Cardiac muscle cell (in vitro differentiated cells and primary cell): ENCODE results near the gene PDK2. TPM values are rescaled to one million over a fixed set of nuclear protein-coding genes. Genes with fewer than 3 reads are reported as not detected.

Experiments
- DNase-seq, 2 donors: peaks; one replicate each; pipeline versions ENCODE4 v3.0.0 to v3.0.0-alpha.2; 2010 to 2017; ENCODE audit warnings: low read depth in 1 of 2, low spot score in 1 of 2
- H3K27ac ChIP-seq: fragments of 200-600 bp; sonication (generic); 2 replicates; pipeline ENCODE4 v1.5.1; 2016
- H3K27me3 ChIP-seq: fragments of 200-600 bp; sonication (generic); 2 replicates; pipeline ENCODE4 v1.6.0; 2016; ENCODE audit warnings: control low read depth
- H3K36me3 ChIP-seq: fragments of 200-600 bp; sonication (generic); 2 replicates; pipeline ENCODE4 v1.5.1; 2016; ENCODE audit warnings: control low read depth
- H3K4me1 ChIP-seq: fragments of 200-600 bp; sonication (generic); 2 replicates; pipeline ENCODE4 v1.8.1; 2017; ENCODE audit warnings: low read depth, mild to moderate bottlenecking, mixed run types
- H3K4me3 ChIP-seq: fragments of 200-600 bp; sonication (generic); 2 replicates; pipeline ENCODE4 v1.5.1; 2016; ENCODE audit warnings: mild to moderate bottlenecking
- H3K9me3 ChIP-seq: fragments of 200-600 bp; sonication (generic); 2 replicates; pipeline ENCODE4 v1.5.1; 2017; ENCODE audit warnings: low read depth, mild to moderate bottlenecking, control low read depth
- polyA plus RNA-seq: library from polyadenylated mRNA; unstranded; fragments of >200 nt; fragmentation: Nextera tagmentation; extraction: Ambion mirVana; gene quantifications from 2 replicates; pipeline ENCODE4 v1.2.1, GENCODE V29; 2016
- total RNA-seq: library from RNA; depleted of rRNA; stranded (reverse); fragments of >200 nt; gene quantifications from 2 replicates; pipeline ENCODE4 v1.2.3, GENCODE V29; 2016
- TF ChIP-seq, protein P1 (sequence below): IDR thresholded peaks from 2 replicates; pipeline ENCODE4 v1.5.1; 2012; ENCODE audit warnings: low read depth, mild to moderate bottlenecking, low read length

Gene PDK2
- total and polyA plus RNA-seq, 2 experiments from 2014 or later = 88.5 to 146 TPM

DNA sequence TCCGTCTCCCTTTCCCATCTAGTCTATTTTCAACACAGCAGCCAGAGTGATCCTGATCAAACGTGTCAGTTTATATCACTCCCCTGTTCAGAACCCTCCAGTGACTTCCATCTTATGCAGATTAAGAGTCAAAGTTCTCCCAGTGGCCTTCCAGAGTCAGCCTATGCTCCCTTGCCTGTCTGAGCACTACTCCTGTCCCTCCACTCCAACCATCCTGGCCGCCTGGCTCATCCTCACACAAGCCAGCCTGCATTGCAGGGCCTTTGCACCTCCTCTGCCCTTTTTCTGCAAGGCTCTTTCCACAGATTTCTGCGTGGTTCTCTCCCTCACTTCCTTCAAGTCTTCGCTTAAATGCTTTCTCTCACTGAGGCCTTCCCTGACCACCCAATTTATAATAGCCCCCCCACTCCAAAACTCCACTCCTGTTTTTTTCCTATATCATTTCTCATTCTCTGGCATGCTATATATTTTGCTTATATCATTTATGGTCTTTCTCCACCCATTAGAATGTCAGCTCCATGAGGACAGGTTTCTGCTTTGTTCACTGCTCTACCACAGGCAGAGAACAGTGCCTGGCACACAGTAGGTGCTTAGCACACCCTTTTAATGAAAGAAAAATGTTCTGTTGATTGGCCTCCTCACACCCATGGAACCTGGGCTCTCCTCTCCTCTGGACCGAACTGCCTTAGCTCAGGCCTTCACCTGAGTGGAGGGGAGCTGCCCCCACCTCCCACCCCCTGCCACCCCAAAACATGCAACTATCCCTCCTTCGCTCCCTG, 25.5 kb downstream of the PDK2 start:
- no peak for DNase-seq
- H3K4me1 ChIP-seq = no peaks in the 10 kb centered on the region
- H3K36me3 ChIP-seq = no peaks in the 10 kb centered on the region
- H3K27ac ChIP-seq = no peak overlapping the region
- TF ChIP-seq, protein P1, sequence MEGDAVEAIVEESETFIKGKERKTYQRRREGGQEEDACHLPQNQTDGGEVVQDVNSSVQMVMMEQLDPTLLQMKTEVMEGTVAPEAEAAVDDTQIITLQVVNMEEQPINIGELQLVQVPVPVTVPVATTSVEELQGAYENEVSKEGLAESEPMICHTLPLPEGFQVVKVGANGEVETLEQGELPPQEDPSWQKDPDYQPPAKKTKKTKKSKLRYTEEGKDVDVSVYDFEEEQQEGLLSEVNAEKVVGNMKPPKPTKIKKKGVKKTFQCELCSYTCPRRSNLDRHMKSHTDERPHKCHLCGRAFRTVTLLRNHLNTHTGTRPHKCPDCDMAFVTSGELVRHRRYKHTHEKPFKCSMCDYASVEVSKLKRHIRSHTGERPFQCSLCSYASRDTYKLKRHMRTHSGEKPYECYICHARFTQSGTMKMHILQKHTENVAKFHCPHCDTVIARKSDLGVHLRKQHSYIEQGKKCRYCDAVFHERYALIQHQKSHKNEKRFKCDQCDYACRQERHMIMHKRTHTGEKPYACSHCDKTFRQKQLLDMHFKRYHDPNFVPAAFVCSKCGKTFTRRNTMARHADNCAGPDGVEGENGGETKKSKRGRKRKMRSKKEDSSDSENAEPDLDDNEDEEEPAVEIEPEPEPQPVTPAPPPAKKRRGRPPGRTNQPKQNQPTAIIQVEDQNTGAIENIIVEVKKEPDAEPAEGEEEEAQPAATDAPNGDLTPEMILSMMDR = no peak
- H3K27me3 ChIP-seq = no peaks in the 10 kb centered on the region
- H3K9me3 ChIP-seq = no peaks in the 10 kb centered on the region
- no peak overlapping the region for H3K4me3 ChIP-seq

DNA sequence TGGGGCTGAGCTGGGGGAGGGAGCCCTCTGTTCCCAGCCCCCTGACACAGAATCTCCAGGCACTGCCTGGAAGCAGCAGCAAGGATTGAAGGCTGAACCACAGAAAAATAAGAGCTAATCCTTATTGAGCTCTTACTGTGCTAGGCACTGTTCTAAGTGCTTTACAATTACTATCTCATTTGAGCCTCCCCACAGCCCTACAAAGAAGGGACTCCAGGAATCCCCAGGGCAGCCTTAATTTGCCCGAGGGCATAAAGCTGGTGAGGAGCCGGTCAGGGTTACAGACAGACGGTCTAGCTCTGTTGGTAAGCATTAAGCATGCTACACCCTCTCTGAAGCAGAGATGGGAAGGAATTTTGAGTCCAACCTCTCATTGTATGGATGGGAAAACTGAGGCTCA, 27.8 kb downstream of the PDK2 start:
- no peaks in the 10 kb centered on the region for H3K36me3 ChIP-seq
- H3K27ac ChIP-seq = no peak overlapping the region
- DNase-seq = no peak
- H3K4me1 ChIP-seq = no peaks in the 10 kb centered on the region
- H3K9me3 ChIP-seq = no peaks in the 10 kb centered on the region
- H3K4me3 ChIP-seq = no peak overlapping the region
- TF ChIP-seq, protein P1 = no peak
- no peaks in the 10 kb centered on the region for H3K27me3 ChIP-seq

DNA sequence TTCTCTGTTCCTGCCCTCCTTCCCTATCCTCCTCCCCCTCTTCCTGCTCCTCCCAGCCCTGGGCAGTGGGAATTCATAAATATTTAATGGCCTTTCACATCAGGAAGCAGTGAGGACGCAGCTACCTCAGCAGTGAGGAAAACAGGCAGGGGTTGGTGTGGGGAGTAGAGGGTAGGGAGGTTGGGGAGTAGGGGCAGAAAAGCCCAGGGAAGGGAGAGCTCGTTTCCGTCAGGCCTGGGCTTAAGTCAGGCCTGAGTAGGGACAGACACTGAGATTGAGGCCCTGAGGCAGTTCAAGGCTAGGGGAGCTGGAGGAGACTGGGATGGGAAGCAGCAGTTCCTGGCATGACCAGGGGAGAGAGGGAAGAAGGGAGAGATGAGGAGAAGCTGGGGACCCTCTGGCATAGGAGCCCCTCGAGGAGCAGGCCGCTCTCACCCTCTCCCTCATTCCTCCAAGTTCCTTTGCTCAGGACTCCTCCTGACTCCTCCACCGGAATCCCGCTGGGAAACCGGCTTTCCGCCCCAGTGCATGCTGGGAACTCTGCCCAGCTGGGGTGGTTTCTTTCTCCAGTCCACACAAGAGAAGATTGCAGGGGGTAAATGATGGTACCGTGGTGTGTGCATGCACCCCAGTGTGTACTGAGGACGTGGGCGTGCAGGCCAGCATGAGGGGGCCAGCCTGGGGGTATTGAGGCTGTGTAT, 28.6 kb downstream of the PDK2 start:
- no peak for DNase-seq
- Histone ChIP-seq H3K4me1 (no peaks in the 10 kb centered on the region), H3K27ac (peak overlapping the region; percentile 26), H3K9me3 (no peaks in the 10 kb centered on the region), H3K4me3 (no peak overlapping the region), H3K27me3 (peaks cover 4% of the 10 kb centered on the region), H3K36me3 (no peaks in the 10 kb centered on the region)
- TF ChIP-seq, protein P1 = no peak

DNA sequence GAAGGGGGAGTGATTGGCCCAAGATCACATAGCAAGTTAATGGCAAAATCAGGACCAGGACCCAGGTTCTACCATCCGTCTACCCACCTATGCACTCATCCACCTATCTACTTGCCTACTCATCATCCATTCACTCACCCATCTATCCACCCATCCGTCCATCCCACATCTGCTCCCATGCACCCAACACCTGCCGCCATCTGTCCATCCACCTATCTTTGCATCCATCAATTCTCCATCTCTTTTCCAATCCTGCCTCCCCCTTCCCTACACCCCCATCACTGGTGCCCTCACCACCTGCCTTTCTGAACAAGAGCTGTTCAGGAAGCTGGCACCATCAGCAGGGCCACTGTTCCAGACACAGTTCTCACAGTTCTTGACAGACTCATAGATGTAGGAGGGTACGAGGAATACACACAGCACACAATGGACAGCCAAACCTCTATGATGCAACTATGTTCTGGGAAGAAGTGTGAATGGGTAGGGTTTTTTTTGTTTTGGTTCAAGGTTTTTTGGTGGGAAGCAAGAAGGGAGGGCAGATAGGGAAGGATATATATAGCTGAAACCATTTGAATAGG, 30.4 kb downstream of the PDK2 start:
- Histone ChIP-seq H3K27ac (no peak overlapping the region), H3K4me1 (peaks cover 2% of the 10 kb centered on the region), H3K36me3 (no peaks in the 10 kb centered on the region), H3K4me3 (no peak overlapping the region), H3K9me3 (no peaks in the 10 kb centered on the region), H3K27me3 (peaks cover 21% of the 10 kb centered on the region)
- TF ChIP-seq, protein P1 = no peak
- peak in 1 of 2 donors; percentile 47 for DNase-seq

DNA sequence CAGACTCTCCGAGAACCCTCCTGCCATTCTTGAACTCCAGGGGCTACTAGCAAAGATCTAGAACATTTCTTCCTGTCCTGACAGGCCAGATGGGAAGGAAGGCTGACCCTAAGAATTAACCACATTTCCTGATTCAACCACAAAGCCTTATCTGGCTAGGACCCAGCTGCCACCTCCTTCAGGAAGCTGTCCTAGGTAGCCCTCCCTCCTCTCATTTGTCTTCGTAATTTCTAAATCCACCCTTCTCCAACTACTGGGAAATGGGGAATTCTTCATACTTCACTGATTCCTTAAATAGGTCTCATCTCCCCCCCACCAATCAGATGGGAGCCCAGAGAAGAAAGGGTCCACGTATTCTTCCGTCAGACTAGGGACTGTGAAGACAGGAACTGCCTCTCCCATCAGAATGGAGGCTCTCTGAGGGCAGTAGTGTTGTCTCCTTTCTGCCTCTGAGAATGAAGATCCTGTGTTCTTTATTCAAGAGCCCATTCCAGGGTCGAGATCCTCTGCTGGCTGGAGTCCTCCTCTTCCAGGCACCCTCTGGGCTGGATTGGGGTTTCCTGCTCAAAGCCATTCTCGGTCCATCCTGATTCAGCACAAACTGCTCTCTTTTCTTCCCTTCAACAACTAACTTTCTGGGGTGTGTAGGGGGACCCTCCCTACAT, 32.7 kb downstream of the PDK2 start:
- peaks cover 28% of the 10 kb centered on the region for H3K27me3 ChIP-seq
- TF ChIP-seq, protein P1 = no peak
- no peaks in the 10 kb centered on the region for H3K9me3 ChIP-seq
- H3K4me1 ChIP-seq = peaks cover 3% of the 10 kb centered on the region
- DNase-seq = peak in 1 of 2 donors; percentile 48
- no peak overlapping the region for H3K27ac ChIP-seq
- H3K4me3 ChIP-seq = no peak overlapping the region
- H3K36me3 ChIP-seq = no peaks in the 10 kb centered on the region
